Thyroid gland (tissue), 4 donors: ENCODE results near the gene ANKRD7.

ENCODE experiments used
- POLR2A ChIP-seq, 2 donors: fragments of 450-650 bp; IDR thresholded peaks; one replicate each; pipeline ENCODE4 v1.6.1; 2017; ENCODE audit warnings: antibody characterized with exemption in 2 of 2, mild to moderate bottlenecking in 2 of 2, moderate library complexity in 1 of 2
- TF ChIP-seq, protein P1 (sequence below), 6 experiments: fragments of 200-600 bp in 3 of 6; fragments of 450-650 bp in 3 of 6; sonication (generic) in 3 of 6; IDR thresholded peaks; one replicate each; pipeline ENCODE4 v1.5.1; 2016 to 2019; ENCODE audit warnings: antibody characterized with exemption in 6 of 6, mild to moderate bottlenecking in 2 of 6, inconsistent platforms in 1 of 6, moderate library complexity in 1 of 6

DNA sequence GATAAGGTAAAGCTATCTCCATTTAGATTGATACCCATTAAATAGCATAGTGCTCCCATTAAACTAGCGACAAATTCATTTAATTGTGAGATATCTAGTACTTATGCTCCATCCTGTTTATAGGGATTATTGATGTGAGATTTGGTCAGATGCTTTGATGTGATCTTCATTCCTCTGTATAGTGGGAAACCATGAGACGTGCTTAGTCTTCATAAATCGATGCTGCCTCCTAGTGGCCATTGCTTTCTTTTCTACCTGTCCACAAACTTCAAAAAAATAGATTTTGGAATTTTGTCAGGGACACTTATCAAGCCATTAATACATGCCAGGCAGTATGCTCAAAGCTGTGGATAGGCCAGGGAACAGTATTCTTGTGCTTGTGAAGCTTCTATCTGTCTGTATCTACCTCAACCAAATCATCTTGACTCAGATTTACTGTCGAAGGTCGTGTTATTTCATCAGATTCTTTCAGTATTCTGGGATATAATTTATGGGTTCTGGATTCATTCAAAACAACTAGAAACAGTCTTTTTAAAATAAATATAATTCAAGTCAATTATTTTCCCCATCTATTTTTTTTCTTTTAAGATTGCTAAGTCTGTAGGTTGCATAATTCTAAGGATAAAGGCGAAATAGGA lies 28.5 kb upstream of the ANKRD7 start:
- TF ChIP-seq, protein P1, sequence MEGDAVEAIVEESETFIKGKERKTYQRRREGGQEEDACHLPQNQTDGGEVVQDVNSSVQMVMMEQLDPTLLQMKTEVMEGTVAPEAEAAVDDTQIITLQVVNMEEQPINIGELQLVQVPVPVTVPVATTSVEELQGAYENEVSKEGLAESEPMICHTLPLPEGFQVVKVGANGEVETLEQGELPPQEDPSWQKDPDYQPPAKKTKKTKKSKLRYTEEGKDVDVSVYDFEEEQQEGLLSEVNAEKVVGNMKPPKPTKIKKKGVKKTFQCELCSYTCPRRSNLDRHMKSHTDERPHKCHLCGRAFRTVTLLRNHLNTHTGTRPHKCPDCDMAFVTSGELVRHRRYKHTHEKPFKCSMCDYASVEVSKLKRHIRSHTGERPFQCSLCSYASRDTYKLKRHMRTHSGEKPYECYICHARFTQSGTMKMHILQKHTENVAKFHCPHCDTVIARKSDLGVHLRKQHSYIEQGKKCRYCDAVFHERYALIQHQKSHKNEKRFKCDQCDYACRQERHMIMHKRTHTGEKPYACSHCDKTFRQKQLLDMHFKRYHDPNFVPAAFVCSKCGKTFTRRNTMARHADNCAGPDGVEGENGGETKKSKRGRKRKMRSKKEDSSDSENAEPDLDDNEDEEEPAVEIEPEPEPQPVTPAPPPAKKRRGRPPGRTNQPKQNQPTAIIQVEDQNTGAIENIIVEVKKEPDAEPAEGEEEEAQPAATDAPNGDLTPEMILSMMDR (IDR thresholded peaks at IDR 0.05) = peak; percentile 50 to 74 (median 62)
- no peak for TF ChIP-seq POLR2A (IDR thresholded peaks at IDR 0.05)
